T-helper 1 cell treated with Interleukin-12 subunit alpha and Interleukin-12 subunit beta and Interleukin-4 antibody, amounts not matched to agents 30 ng/mL and 1 ng/mL, for 36 hours (primary cell): ENCODE measurements around the gene TNFRSF13B. TPM values are rescaled to one million over a fixed set of nuclear protein-coding genes. Genes with fewer than 3 reads are reported as not detected.
"Not testable (repeated sequence)": the region's sequence is repeated elsewhere in the genome, so short reads cannot be mapped to it uniquely, and the experiment has no call there.

ENCODE experiments used
- intact Hi-C: fragments of 100-400 bp; cut with micrococcal nuclease; formaldehyde crosslinking; loops from one replicate; pipeline ENCODE4 v1.15.1; 2024
- total RNA-seq: library from RNA; stranded (reverse); gene quantifications from 2 replicates; pipeline ENCODE4 v1.2.3, GENCODE V29; 2022

The TNFRSF13B gene
- total RNA-seq, 1 donor from 2014 or later, result not detected

DNA sequence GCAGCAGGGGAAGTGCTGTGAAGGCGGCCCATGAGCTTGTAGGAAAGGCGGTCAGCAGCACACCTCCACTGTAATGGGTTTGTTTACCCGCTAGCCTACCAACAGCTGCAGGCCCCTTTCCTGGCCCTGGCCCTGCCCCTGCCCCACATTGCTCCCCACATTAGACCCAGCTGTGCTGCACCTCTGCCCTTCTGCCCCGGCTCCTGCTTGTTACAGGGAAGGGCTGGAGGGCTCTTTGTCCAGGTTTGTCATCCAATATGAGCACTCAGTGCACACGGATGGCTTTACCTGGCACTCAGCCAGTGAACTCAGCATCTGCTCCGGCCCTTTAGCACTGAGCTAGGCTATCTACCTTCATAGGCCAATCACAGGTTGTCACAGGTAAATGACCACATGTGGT is 36.0 kb upstream of the TNFRSF13B start:
- intact Hi-C loops, result loop anchor here (10.0 kb wide), 1 partner anchor 177 kb away; no protein-coding TSS in a partner anchor

DNA sequence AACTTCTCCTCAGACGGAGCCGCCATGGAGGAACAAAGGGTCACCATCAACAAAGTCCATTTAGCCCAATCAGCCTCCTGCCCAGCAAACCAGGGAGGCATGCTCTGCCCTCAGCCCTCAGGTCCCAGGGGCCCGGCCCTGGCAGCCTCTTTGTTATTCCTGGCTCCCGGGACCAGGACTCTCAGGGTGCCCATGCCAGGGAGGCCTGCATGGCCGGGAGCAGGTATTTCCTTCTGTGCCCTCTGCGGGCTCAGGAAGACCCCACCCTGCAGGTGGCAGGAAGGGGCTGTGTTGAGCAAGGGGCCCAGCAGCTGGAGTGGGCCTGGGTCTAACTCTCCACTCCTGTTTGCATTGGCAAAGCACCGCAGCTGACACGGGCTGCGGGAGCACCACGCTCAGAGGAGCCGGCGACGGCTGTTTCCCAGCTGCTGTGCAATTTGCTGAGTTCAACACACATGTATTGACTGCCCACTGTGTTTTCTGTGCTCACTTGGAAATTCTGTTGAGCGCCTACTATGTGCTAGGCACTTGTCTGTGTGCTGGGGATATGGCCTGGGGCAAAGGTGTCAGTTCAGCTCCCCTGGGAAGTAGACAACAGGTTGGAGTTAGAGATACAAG is 33.2 kb upstream of the TNFRSF13B start:
- intact Hi-C loops, result loop anchor here (5.0 to 10.0 kb wide), 2 partner anchors 112 to 180 kb away; no protein-coding TSS in a partner anchor

DNA sequence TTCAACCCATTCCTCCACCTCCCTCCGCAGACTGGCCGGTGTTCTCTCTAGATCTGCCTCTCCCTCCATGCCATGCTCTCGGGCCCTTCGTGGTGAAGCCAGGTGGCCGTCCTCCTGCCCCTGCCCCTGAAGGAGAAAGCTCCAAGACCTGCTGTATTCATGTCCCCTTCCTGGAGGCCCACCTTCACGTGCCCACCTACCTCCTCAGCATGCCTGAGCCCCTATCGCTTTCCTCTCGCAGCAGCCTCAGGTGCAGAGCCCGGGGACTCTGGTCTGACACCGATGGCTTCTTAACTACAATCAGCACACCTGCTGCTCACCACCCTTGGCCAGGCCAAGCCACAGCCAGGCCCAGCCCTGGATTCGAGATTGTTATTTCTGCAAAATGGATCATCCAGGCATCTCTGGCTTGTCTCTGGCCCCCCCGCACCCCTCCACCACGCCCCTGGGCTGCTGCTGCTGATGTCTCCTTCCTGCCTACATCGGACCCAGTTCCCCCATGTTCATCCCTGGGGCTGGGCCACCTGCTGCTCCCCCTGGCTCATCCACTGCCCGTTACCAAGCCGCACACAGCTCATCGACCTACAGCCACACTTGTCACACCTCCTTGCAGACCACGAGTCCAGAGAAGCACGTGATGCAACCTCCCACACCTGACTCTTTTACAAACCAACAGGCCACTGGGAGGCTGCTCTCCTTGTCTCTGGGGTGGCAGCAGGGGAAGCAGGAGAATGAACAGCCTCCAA is 32.5 kb upstream of the TNFRSF13B start:
- intact Hi-C loops, result loop anchor here (5.0 to 10.0 kb wide), 2 partner anchors 113 to 180 kb away; no protein-coding TSS in a partner anchor

DNA sequence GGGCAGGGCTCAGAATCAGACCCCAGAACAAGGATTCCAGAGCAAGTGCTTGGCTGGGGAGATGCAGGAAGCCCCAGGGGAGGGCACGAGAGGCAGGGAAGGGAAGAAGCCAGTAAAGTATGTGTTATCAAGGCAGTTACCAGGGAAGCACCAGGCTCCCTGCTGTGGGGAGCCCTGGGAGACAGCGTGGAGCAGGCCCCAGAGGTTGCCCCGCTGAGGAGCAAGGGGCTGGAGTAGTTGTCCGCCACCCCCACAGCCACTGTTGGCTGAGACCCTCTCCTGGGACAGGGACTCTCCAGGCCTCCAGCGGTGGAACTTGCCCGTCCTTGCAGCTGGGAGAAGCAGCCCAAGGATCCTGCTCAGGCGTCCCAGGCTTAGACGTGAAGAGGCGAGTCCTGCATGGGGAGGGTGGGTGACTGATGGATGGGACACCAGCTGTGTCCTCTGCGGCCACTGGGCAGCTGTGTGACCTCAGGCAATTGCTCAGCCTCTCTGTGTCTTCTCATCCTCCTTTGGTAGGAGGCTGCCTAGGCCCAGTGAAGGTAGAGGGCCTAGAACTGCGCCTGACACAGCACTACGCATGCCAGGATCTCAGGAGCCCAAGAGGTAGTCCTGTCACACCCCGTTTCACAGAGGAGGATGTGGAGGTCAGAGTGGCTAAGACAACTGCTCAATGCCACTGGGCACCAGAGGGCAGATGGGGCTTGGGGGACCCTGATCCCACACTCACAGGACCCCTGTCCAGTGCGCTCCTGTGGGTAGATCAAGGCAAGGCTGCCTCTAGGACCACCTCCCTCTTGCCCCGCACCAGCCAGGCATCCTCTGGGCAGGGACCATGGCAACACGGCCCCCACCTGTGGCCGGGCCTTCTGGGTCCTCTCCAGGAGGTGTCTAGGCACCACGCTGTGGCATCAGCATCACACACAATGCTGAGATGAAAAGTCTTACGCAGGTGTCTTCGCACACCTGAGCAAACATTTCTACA is 31.1 kb upstream of the TNFRSF13B start:
- intact Hi-C loops, result loop anchor here (1.0 to 10.0 kb wide), 5 partner anchors 40 to 234 kb away; partner anchors contain the start of genes FLCN and MPRIP

DNA sequence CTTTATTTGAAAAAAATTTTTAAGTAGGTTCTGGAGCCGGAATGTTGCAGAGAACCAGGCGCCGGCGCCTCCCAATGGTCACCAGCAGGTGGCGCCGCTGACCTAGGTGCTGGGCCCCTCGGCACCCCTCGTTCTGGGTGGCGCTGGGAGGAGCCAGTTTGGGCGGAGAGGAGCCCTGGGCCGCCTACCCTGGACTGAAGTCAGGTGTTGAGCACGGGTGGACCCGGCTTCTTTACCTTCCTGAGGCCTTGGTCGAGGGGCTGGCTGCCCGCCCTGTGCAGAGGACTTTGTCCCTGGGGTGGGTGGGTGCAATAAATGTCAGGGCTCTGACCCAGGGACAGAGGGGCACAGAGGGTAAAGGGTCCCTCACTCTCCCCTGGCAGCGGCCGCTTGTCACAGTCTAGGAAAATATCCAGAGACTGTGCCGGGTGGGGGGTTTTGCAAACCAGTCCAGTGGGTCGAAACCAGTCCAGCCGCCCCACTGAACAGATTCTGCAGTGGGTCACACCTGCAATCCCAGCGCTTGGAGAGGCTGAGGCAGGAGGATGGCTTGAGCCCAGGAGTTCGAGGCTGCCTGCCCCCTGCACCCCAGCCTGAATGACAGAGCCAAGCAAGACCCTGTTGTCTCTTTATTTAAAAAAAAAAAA is 30.1 kb upstream of the TNFRSF13B start:
- intact Hi-C loops, result loop anchor here (1.0 to 10.0 kb wide), 7 partner anchors 41 to 311 kb away; partner anchors contain the start of genes FLCN, MPRIP and PLD6

DNA sequence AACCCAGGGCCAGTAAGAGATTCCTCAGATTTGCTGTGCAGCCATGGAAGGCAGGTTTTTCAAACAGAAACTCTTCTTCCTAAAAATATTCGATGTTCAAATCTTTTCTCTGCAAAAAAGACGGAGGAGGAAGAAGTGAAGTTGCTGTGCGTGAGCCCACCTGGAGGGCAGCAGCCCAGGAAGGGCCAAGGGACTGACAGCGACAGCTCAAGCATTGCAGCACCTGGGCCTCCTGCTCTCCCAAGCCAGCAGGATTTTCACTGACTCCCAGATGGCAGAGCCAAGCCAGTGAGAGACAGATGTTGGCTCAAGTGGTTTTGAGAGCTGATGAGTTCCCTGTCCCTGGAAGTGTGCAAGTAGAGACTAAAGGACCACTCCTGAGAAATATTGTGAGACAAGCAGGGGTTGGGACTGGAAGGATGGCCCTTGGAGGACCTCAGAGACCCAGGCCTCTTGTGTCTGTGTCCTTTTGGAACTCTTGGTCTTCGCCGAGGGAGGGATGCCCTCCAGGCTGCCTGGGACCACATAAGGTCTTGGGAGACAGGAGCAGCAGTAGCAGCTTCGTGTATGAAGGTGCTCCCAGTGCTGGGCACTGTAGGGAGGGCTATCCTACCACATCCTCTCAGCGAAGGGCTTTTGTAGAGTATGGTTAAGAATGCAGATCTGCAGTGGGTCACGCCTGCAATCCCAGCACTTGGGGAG is 29.3 kb upstream of the TNFRSF13B start:
- intact Hi-C loops, result loop anchor here (1.0 to 10.0 kb wide), 4 partner anchors 116 to 312 kb away; partner anchors contain the start of gene PLD6

DNA sequence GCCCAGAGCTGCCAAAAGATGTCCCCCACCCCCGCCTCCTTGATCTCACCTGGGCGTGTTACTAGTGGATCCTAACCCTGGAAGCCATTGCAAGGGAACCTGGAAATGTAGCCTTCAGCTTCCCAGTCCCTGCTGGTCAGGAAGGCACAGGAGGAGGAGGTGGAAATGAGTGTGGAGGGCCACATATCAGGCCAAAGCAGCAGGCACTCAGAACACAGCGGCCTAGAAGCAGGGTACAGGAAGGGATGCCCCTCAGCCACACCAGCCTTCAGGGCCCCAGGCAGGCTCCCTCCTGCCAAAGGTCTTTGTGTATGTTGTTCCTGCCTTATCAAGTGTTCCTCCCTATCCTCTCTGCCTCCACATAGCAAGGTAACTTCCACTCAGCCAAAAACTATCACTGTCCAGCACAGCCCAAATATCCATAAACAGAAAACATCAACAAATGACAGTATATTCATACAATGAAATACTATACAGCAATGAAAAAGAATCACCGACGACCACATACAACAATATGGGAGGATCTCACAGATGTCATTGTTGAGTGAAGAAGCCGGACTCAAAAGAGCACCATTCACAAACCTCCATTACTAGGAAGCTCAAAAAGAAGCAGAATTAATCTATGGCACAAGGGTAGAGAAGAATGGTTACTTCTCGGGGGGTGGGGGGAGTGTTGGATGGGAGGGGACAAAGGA is 28.2 kb upstream of the TNFRSF13B start:
- intact Hi-C loops, result loop anchor here (2.0 to 10.0 kb wide), 3 partner anchors 117 to 207 kb away; partner anchors contain the start of gene PLD6

DNA sequence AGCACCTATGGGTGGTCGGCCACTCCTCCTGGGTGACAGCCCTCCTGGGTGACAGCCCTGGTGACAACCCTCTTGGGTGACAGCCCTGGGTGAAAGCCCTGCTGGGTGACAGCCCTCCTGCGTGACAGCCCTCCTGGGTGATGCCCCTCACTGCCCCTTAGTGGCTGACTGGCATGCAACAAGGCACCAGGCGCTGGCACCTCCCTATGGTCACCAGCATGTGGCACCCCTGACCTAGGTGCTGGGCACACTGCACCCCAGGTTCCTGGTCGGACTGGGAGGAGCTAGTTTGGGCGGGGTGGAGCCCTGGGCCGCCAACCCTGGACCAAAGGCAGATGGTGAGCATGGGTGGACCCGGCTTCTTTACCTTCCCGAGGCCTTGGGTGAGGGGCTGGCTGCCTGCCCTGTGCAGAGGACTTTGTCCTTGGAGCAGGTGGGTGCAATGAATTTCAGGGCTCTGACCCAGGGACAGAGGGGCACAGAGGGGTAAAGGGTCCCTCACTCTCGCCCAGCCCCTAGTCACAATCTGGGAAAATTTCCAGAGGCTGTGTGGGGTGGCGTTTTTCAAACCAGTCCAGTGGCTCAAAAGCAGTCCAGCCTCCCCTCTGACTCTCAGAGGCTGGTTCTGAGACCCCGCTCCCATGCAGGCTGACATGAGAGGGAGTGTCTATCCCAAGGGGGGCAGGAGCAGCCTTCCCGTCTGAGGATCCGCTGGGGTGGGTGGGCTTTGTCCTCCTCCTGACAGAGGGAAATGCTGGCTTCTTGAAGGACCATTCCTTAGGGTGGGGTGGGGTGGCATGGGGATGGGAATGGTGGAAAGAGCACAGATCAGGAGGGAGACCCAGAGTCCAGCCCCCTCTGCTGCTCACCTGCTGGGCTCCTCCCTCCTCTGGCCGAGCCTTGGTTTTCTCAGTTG is 25.9 kb upstream of the TNFRSF13B start:
- intact Hi-C loops, result no loop called here

DNA sequence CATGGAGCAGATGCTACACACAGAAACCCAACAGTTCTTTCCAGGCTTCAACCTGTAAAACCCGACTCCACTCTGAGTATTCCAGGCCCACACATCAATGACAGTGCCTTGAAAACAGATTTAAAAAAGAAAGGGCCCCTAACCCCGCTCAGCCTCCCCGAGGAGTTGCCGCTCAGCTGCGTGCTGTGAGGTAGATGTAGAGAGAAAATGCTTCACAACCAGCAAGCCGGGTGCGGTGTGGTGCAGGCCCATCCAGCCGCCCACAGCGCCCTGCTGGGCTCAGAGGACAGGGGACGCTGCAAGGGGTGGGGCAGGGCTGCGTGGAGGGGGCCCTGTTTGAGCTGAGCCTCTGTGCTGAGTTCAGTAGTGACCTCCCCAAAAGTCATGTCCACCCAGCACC is 24.8 kb upstream of the TNFRSF13B start:
- intact Hi-C loops, result not testable (repeated sequence)

DNA sequence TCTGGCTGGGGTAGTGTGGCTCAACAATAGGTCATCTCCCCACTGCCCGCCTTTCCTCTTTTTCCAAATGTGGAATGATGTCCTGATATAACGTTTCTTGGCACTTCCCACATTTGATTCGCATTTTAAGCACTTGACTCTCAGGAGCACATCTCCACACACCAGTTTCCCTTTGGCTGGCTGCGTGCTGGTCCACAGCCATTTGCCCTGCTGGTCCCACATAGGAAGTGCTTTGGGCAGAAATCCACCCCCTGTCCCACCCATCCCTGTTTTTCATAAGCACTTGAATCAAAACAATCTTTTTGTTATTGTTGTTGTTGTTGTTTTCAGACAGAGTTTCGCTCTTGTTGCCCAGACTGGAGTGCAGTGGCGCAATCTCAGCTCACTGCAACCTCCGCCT is 24.0 kb upstream of the TNFRSF13B start:
- intact Hi-C loops, result no loop called here

DNA sequence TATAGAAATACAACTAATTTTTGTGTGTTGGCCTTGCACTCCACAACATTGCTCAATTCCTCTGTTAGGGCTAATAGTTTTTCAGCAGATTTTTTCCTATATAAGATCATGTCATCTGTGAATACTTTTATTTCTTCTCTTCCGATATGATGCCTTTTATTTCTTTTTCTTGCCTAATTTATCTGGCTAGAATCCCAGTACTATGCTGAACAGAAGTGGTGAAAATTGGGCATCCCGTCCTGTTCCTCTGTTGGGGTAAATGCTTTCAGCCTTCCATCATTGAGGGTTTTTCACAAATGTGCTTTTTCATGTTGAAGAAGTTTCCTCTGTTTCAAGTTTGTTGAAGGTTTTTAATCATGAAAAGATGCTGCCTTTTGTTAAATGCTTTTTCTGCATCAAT is 22.7 kb upstream of the TNFRSF13B start:
- intact Hi-C loops, result no loop called here

DNA sequence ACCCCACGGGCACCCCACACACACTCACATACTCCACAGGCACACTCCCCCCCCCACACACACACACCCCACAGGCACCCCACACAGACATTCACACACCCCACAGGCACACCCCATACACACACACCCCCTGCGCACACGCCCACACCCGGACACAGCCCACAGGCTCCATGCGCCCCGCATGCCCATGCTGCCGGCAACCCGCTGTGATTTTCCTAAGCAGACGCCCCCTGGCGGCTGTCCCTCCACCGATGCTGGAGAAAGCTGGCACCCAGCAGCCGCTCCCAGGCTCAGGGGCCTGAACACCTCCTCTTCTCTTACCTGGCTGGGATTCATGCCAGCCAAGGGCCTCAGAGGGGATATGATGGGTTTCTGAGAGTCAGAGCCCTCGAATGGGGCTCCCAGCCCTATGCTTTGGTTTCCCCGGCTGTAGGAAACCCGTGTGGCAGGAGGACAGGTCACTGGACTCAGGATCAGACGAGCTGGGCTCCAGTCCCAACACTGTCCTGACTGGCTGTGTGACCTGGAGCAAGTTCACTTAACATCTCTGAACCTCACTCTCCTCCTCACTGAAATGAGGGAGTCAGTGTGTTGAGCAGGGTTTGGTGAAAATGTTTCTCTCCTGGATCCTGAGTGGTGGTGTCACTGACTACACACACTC is 19.6 kb upstream of the TNFRSF13B start:
- intact Hi-C loops, result loop anchor here (1.0 kb wide), 1 partner anchor 69 kb away; no protein-coding TSS in a partner anchor

DNA sequence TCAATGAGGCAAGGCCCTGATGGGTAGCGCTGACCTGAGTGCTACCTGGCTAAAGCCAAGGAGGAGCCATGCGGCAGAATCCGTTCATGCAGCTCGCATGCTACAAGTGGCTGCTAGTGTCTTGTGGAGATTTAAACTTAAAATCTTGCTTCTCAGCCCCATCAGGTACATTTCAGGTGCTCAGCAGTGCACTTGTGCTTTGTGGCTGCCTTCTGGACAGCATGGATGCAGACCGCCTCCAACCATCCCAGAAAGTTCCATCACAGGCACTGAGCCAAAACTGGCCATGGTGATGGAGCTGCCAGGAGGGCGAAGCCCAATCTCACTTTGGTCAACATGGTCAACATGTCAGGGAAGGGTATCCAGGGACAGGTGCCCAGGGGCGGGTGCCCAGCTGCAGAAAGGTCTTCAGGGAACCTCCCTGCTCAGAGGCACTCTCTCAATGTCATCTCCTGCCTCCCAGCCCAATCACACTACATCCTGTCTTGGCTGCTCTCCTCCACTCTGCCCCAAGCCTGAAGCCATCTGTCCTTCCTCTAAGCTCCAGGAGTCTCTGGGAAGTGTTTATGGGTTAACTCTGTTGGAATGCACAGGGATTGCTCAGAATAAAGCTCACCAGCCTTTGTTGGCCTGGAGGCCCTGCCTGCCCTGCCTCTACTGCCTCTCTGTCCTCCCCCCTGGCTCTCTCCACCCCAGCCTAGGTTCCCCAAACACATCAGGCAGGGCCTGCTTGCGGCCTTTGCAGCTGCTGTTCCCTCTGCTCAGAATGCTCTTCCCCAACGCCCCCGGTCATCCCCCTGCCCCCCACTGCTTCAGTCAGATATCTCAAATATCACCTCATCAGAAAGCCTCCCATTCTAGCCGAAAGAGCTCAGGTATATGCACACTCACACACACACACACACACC is 18.3 kb upstream of the TNFRSF13B start:
- intact Hi-C loops, result loop anchor here (5.0 kb wide), 1 partner anchor 338 kb away; the partner anchor contains the start of gene ZNF624

DNA sequence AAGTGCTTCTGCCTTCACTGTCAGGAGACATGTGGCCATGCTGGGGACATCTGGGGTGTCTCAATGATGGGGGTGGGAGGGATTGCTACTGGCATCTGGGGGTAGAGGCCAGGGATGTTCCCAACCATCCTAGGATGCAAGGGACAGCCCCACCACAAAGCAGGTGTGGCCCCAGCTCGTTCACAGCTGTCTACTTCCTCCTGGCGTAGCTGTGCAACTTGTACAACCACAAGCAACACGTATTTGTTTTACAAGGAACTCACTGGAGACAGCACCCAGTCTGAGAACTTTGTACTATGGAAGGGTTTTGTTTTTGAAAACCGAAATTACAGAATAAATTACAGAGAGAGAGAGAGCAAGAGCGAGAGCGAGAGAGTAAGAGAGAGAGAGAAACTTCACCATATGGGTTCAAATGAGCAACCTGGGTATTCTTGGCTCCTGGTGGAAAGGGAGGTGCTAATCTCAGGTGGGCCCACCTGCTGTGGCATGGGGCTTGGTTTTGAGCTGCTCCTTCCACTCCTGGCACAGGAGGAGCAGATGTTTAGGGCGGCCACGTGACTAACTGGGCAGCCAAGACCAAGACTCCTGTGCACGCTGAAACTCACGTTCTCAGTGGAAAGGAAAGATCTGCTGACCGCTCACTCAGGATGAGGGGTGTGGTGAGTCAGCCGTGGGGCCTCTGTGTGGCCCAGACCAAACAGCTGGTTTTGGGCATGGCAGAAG is 17.5 kb upstream of the TNFRSF13B start:
- intact Hi-C loops, result loop anchor here (5.0 kb wide), 1 partner anchor 337 kb away; the partner anchor contains the start of gene ZNF624

DNA sequence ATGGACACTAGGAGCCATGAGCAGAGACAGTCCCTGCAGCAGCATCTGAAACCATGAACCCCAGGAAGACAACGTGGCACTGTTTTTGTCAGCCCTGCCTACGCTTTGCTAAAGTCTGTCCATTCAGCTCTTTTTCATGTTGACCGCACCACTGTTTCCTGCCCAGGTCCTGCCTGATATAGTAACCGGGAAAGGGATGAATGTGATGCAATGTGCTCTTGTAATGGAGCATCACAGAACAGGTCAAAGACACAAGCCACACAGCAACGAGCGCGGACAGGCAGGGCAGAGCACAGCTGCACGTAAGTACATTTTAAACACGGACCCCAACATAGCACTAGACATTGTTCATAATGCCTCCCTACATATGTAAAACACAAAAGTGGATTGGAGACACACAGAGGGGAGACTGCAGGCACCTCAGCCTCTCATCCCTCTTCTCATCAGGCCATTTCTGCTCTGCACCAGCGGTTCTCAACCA is 16.9 kb upstream of the TNFRSF13B start:
- intact Hi-C loops, result loop anchor here (5.0 kb wide), 1 partner anchor 336 kb away; the partner anchor contains the start of gene ZNF624
